Measurements from ENCODE around the gene SPRR5.

Gene SPRR5, protein sequence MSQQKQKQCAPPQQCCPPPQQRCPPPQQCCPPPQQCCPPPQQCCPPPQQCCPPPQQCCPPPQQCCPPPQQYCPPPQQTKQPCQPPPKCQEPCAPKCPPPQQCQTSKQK

DNA sequence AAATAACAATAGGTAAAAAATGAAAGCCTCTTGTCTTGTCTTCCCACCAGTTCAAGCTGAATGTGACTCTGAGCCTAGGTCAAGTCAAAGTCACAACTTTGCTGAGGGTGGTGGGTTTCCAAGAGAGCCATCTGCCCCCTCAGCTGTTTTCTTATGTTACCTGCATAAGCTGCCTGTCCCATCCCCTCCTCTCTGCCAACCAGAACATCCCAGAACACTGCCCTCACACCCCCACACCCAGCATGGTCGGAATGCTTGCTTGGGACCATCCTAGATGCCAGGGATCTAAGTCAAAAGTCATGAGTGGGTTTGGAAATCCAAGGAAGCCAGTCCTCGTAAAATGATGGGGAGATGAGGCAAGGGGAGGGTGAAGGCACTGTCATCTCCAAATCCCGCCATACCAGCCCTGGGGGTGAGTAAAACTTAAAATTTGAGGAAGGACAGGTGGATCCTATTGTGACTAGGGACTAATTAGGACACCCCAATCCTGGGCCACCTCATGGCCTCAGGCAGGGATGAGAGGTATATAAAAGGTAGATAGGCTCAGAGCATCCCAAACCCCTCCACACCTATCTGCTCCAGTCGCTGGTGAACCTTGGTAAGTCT, at the start of gene SPRR5:
Gene SPRR5, plus strand, starts transcription at position 556 of the 606 bp plus-strand sequence. CDS start 1,349 bp downstream, outside the sequence.
- no peak for DNase-seq

DNA sequence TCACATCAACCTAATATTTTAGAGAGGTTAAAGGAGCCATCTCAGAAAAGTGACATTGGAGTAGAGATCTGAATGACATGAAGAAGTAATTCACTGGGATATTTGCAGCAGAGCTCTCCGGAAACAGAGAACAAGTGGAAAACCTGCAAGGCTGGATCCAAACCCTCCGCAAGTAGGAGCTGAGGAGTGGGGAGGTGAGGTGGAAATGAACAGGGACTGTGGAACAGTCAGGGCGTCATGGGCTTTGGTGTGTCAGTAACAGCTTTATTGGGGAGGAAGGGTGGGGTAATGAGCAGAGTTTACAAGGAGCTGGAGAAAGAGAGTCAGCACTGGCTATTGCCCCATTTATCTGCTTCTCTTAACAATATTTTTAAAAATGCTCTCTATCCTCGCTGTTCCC, 48.0 kb upstream of the SPRR5 start:
- DNase-seq: no peak

DNA sequence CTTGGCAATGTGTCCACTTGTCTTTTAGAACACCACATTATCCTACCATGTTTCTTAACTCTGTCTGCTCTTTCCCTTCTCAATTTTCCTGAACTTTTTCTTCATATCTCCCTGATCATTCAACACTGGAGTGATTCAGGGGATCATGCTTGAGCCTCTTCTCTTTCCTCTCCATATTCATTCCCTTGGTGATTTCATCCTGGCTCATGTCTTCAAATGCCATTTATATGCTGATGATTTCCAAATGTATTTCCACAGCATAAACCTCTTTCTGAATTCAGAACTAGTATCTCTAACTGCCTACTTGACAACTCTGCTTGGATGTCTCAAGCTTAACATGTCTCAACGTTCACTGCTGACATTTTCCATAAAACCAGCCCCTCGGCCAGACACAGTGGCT, 47.1 kb upstream of the SPRR5 start:
- no peak for DNase-seq

DNA sequence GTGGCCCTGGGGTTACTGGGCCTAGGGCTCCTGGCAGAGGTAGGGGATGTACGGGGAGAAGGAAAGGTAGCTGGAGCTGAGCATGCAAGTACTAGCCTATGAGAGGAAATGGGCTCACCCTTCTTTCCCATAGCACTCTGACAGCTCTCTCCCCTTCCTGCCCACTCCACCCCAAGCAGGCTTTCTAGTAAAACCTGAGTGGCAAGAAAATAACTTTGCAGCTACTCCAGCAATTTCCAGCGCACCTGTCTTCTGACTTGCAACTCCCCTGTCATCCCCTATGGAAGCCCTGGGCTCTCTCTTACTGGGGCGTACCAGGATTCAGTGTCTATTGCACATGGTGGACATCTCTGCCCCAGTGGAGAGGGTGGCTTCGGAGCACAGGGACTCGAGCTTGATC, 45.4 kb upstream of the SPRR5 start:
- no peak for DNase-seq

DNA sequence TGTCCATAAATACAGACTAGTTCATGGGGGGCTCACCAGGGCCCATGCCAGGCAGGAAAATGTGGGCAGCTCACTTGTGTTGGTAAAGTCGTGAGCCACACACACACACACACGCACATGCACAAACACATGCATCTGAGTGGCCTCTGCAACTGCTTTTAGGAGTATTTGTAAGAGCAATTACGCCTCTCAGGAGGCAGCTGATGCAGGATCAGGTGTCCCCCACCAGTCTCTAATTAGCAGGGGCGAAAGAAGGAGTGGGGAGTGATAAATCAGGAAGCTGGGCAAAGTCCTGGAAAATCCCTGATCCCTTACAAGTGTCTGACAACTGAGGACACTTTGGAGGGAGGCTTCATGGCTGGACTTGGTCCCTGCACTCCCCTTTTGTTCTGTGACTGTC, 44.4 kb upstream of the SPRR5 start:
- no peak for DNase-seq

DNA sequence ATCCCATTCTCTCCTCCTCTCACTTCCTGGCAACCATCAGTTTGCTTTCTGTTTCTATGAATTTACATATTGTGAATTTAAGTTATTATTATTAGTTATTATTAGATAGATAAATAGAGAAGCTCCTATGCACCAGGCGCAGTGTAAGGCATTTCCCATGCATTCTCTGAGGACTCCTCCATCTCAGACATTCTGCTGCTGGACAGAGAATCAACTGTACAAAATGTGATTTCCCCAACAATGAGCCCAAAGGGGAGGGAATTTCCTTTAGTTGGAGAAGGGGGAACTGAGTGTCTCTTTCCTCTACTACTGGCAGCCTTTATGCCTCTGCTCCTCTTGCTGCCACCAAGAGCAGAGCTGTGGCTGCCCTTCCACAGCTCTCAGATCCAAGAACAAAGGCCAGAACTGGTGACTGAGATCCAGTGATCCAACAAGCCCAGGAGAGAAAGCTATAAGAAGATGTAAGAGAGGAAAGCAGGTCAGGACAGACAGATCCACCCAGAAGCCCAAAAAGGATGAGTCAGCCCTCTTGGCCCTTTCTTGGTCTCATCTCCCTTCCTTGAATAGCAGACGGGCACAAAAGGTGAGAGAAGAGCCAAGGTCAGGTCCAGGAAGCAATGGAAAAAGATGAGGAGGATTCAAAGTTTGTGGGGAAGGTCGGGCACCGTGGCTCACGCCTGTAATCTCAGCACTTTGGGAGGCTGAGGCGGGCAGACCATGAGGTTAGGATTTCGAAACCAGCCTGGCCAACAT, 42.1 kb upstream of the SPRR5 start:
- DNase-seq: no peak

DNA sequence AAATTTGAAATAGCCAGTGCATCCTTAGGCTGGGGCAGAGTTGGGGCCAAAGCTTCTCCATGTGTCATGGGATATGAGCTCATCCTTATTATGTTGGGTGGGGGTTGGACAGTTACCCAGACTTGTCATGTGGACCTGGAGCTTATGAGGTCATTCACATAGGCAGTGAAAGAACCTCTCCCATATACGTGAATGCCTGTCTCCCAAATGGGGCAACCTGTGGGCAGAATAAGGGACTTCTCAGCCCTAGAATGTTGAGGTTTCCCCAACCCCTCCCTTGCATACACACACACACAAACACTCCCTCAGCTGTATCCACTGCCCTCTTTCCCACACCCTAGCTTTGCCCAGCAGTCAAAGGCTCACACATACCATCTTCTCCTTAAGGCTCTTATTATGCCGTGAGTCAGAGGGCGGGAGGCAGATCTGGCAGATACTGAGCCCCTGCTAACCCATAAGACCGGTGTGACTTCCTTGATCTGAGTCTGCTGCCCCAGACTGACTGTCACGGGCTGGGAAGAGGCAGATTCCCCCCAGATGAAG, 40.9 kb upstream of the SPRR5 start:
- no peak for DNase-seq

DNA sequence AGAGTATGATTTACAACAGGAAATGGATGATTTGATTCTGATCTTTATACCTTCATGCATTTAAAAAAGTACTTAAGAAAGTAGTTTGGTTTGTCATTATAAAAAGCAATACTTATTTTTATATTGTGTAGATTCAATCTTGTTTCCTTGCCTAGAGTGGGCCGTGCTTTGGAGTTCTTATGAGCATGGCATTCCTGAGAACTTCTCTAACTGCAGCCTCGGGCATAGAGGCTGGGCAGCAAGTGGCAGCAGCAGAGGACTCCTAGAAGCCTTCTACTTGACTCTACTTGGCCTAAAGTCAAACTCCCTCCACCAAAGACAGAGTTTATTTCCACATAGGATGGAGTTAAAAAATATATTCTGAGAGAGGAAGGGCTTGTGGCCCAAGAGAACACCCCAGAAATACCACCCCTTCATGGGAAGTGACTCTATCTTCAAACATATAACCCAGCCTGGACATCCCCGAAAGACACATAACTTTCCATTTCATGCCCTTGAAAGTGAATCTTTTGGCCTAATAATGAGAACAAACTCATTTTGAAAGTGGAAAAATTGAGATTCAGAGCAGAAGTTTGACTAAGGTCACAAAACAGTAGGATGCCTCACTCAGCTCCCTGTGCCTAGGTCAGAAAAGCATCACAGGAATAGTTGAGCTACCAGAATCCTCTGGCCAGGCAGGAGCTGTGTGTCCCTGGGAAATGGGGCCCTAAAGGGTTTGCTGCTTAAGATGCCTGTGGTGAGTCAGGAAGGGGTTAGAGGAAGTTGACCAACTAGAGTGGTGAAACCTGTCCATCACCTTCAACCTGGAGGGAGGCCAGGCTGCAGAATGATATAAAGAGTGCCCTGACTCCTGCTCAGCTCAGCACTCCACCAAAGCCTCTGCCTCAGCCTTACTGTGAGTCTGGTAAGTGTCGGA, 39.1 kb upstream of the SPRR5 start, which contains the start of gene IVL:
Gene IVL, plus strand, starts transcription at position 861 of the 916 bp plus-strand sequence. CDS start 1,252 bp downstream, outside the sequence.
- no peak for DNase-seq

DNA sequence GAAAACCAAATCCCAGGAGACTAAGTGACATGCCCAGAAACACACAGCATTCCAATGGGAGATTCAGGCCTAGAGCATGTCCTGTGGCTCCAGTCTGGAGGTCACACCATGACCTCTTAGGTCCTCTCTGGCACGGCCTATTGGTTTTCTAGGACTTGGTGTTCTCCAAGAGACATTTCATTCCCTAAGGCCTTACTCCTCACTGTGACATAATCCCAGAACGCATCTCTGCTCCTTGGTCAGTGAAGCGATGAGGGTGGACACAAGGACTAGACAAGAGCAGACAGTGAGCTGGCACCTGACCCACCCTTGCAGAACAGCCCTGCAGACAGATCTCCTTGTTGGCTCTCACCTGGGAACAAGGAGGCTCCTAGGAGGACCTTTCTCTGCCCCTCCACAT, 37.8 kb upstream of the SPRR5 start:
- no peak for DNase-seq

DNA sequence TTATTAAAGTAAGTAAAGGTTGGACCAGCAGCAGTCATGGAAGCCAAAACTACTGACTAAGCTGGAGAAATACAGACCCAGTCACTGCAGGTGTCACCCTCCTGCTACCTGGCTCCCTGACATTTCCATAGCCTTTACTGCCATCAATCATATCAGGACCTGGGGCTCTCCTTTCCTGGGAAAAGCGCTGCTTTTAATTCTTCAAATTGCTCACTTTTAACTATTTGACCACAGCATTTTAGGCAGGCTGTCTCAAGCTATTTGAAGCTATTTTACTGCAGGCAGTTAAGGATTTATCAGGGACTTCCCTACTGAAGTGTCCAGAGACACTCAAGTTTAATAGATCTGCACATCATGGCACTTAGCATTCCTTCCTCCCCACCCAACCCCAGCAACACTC, 34.5 kb upstream of the SPRR5 start:
- no peak for DNase-seq

DNA sequence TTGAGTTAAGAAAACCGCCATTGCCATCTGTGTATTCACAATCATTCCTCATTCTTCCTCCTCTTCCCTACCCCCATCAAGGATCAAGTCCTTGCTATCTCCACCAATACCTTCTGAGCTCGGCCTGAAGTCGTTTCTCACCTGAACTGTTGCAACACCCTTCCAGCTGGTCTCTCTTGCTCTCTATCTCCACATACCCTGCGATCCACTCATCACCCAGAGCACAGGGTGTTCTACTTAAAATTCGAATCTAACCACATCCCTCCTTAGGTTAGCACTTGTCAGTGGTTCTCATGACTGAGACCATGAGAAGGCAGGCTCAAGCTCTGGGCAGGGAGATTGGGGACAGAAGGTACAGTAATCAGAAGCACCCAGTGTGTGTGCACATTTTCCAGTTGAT, 34.1 kb upstream of the SPRR5 start:
- DNase-seq: no peak

DNA sequence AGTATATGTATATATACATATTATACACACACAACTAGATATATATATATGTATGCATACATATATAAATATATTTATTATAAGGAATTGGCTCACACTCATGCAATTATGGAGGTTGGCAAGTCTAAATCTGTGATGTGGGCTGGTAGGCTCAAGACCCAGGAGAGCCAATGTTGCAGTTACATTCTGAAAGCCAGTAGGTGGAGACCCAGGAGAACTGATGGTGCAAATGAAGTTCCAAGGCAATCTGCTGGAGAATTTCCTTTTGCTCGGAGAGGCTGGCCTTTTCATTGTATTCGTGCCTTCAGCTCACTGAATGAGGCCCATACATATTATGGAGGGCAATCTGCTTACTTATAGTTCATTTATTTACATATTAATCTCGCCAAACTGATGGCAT, 29.2 kb upstream of the SPRR5 start:
- DNase-seq: no peak

DNA sequence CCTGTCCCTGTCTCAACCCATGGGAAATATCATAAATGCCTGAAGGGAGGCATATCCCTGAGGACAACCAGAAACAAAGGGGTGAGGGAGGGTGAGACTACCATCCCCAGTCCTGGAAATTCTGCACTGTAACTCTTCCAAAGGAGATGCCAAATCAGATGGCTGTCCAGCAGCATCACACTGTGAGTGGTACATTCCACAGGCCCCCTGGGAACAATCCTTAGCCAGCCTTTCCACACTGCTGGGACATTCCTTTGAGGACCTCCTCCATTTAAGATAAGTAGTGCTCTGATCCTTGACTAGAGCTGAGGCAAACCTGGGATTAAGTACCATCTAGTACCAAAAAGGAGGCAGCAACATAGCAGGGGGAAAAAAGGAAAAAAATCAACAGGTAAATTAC, 27.9 kb upstream of the SPRR5 start:
- DNase-seq: no peak

DNA sequence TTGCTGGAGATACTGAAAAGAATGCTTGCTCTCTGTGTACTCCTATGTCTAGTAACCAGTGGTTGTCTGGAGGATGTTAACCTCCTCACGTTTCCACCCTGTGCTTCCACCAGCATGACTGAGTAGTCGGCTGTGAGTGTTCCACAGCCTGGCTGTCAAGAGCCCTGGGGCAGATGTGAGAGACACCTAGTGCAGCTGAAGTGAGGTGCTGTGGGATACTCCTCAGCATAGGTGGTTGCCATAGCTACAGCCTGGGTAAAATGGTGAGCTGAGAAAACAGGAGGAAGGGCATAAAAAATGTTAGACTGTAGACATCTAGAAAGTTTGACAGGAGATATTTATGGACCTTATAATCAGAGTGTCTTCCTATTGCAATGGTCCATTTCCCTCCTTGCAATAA, 22.8 kb upstream of the SPRR5 start:
- no peak for DNase-seq

DNA sequence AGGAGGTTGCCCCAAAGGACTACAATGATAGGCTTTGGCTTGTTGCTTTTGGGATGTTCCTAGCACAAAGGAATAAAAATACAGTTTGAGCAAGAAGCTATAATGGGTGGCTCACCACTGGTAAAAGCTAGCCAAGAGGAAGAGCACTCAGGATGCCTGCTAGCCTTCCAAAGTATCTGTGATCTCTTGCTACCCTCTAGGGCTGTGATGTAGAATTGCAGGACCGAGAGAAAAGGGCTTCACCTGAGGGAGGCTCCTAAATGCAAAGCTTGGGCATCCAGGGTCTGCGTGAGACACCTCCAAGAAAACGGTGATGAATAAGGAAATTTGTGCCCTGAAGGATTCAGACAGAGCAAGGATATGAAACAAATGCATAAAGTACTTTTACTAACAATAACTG, 20.9 kb upstream of the SPRR5 start:
- no peak for DNase-seq

DNA sequence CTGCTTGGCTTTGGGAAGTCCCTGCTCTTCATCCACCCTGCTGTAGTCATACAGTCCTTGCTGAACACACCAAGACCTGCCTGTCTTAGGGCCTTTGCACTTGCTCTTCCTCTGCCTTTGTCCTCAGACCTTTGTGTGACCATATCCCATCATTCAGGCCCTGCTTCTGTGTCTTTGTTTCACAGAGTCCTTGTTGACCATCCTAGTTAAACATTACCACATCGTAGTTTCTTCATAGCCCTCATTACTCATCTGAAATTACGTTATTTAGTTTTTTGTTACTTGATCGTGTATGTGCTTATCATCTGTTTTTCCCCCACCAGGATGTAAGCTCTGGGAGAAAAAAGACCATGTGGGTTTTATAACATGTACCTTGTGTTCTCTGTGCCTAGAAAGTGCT, 18.3 kb upstream of the SPRR5 start:
- DNase-seq: no peak

DNA sequence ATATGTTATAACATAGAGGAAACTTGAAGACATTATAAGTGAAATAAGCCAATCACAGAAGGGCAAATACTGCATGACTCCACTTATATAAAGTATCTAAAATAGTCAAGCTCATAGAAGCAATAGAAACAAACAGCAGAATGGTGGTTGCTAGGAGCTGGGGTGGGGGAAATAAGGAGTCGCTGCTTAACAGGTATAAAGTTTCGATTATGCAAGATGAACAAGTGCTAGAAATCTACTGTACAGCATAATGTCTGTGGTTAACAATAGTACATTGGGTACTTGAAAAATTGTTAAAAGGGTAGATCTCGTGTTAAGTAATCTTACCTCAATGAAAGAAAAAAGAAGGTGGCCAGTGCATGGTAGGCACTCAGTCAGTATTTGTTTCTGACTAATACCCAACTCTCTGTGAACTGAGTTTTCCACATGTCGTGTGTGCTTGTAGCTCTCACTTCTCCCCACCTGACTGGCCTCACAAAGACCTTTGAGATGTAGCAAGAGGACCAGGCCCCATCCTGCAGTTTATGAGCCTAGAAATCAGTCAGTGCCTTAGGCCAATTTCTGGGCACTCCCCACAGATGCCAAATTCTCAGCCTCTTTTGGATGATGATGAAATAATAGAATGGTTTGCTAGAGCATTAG, 14.7 kb upstream of the SPRR5 start:
- no peak for DNase-seq

DNA sequence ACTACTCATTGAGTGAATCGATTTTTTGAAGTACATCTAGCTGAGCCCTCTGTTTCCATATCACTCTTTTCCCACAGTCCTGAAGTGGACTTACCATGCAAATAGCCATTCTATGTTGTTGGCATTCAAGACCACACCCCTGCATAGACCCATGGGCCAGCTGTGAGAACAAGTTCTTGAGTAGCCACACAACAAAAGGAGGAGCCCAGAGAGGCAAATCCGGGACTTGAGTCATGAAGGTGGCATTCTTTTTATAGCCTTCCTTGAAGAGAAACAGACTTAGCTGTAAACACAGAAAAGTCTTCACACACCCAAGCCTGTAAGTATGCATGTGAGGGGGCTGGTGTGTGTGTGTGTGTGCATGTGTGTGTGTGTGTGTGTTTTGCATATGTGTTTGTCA, 13.8 kb upstream of the SPRR5 start:
- DNase-seq: no peak

DNA sequence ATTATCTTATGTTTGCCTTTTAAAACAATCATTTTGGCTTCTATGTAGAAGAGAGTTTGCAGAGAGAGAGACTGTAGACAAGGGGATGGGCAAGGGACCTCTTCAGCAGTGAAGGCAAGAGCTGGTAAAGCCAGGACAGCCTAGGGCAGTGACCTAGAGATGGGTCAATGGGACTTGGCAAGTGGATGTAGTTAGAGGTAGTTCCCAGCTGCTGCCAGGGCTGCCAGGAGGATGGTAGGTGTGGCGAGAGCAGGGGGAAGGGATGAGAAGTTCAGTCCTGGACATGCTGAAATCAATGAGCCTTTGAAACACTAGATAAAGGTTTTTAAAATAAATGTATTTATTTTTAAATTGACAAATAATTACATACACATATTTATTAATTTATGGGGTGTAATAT, 6.4 kb upstream of the SPRR5 start:
- no peak for DNase-seq

DNA sequence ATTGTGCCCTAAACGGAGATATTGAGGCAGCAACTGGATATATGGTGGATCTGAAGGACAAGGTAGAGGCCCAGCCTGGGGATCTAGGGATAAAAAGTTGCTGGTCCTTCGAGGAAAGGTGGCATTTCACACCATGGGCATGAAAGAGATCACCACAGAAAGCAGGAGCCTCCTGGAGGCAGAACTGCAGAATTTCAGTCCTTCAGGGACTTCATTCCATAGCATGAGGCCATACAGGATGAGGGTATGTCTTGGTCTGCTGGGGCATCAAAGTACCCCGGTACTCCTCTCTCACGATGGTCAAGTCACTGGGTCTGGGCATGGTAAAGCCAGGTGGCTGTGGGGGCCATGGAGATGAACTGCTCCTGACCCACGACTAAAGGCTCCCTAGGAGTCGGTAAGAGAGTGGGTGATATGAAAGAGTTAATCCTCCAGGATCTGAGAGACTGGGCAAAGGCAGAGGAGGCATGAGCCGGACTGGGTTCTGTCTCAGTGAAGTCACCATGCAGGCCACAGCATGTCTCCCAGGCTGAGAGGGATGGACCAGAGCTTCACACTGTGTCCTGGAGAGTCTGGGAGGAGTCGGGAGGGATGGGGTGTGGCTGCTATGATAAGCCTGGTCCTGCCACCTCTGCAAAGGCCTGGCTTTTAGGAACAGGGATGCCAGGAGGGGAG, 5.8 kb upstream of the SPRR5 start:
- DNase-seq: no peak

DNA sequence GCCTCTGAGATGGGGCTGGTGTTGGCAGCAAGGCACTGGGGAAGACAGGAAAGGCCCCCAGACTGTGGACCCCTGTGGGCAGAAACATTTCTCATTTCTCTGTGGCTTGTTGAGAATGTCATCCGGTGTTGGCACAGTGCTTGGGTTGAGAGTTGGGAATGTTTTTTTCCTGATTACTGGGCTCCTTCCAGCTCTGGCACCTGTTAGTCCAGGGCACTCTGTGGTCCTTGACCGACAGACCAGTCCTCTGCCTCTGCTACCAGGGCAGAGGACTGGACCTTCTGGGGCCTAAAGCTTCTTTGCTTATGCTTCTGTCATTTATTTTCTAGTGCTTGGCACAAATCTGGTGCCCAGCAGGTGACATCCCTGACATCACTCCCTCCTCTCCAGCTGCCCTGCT, 4.8 kb upstream of the SPRR5 start:
- no peak for DNase-seq

DNA sequence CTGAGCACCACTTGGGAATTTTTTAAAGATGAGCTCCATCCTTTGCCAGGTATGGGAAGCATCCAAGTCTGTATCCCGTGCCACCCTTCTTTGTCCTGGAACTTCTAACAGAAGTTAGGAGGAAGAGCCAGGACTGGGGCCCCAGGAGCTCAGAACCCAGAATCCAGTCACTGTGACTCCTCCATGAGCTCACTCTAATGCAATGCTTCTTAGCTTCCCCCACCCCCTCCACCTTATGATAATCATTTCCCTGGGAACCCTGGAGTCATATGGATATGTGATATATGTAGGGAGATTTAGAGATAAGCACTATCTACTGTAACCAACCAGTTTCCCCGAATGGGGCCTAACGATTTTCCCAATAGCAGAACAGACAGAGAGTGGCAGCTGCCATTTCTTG, 758 bp upstream of the SPRR5 start:
- DNase-seq: no peak
